H1 (cell line): ENCODE measurements around the gene FNDC11. TPM values are rescaled to one million over a fixed set of nuclear protein-coding genes. Genes with fewer than 3 reads are reported as not detected.
A peak's percentile ranks its signal among the peaks of the same experiment; 100 is the strongest.

Experiments
- CTCF ChIA-PET: fragments of 300-600 bp; sonication (Branson Sonifier 250); formaldehyde crosslinking; loops from one replicate; lab custom pipeline; 2021; ENCODE audit not compliant: partially characterized antibody; lab: Charles Lee
- POLR2A ChIA-PET: fragments of 300-600 bp; sonication (Branson Sonifier 250); formaldehyde crosslinking; loops from one replicate; lab custom pipeline; 2021; ENCODE audit warnings: inconsistent platforms; ENCODE audit not compliant: partially characterized antibody; lab: Charles Lee
- DNase-seq, 2 experiments: peaks; one replicate each; pipeline versions ENCODE4 v3.0.0 to v3.0.0-alpha.2; 2010 to 2022; ENCODE audit warnings: low spot score in 2 of 2, low read depth in 1 of 2, mixed read lengths in 1 of 2
- FAIRE-seq: peaks from 2 replicates; lab custom pipeline; 2011; peaks lifted over from hg19 to GRCh38; lab: Jason Lieb, UNC
- H2AFZ ChIP-seq: 2 replicates; pipeline ENCODE4 v1.8.1; 2012; ENCODE audit warnings: low read length, inconsistent platforms
- H2AK5ac ChIP-seq: 2 replicates; pipeline ENCODE4 v1.6.1; 2013; ENCODE audit warnings: low read depth, low read length
- H2BK120ac ChIP-seq: replicated peaks from 2 replicates; pipeline ENCODE3; 2013; ENCODE audit warnings: low read depth, low read length, inconsistent platforms
- H2BK12ac ChIP-seq: 2 replicates; pipeline ENCODE4 v1.6.1; 2013; ENCODE audit warnings: low read depth, low read length
- H2BK15ac ChIP-seq: 2 replicates; pipeline ENCODE4 v1.6.1; 2013; ENCODE audit warnings: low read length
- H2BK20ac ChIP-seq: 2 replicates; pipeline ENCODE4 v1.6.1; 2013; ENCODE audit warnings: low read length
- H2BK5ac ChIP-seq: 2 replicates; pipeline ENCODE4 v1.6.1; 2013; ENCODE audit warnings: low read depth, low read length
- H3K14ac ChIP-seq: 2 replicates; pipeline ENCODE4 v1.6.1; 2013; ENCODE audit warnings: inconsistent platforms; ENCODE audit not compliant: insufficient read length
- H3K18ac ChIP-seq: 2 replicates; pipeline ENCODE4 v1.6.1; 2013; ENCODE audit warnings: low read length; ENCODE audit errors: extremely low read depth
- H3K23ac ChIP-seq: 2 replicates; pipeline ENCODE4 v1.6.1; 2013; ENCODE audit warnings: inconsistent platforms; ENCODE audit not compliant: insufficient read length
- H3K23me2 ChIP-seq: 2 replicates; pipeline ENCODE4 v1.6.1; 2013; ENCODE audit warnings: low read depth, low read length
- H3K27ac ChIP-seq: 2 replicates; pipeline ENCODE4 v1.6.1; 2011; ENCODE audit warnings: low read depth, low read length, inconsistent platforms
- H3K27me3 ChIP-seq, 4 experiments: replicated peaks in 1 of 4; 1 replicate in 1 of 4; 2 replicates in 3 of 4; pipeline versions ENCODE4 v1.6.1 to v1.8.1; 2011 to 2013; ENCODE audit warnings: low read length in 3 of 4, mild to moderate bottlenecking in 3 of 4, inconsistent platforms in 2 of 4, mixed read lengths in 2 of 4, moderate library complexity in 1 of 4; ENCODE audit not compliant: control insufficient read depth in 3 of 4, insufficient read depth in 3 of 4; ENCODE audit errors: extremely low read depth in 1 of 4
- H3K36me3 ChIP-seq, 4 experiments: 2 replicates each; pipeline versions ENCODE4 v1.6.1 to v1.8.1; 2011 to 2013; ENCODE audit warnings: mild to moderate bottlenecking in 4 of 4, low read length in 3 of 4, moderate library complexity in 2 of 4, control low read depth in 1 of 4, inconsistent platforms in 1 of 4; ENCODE audit not compliant: insufficient read depth in 4 of 4, control insufficient read depth in 2 of 4
- H3K4ac ChIP-seq: replicated peaks from 2 replicates; pipeline ENCODE3; 2013; ENCODE audit warnings: low read length, low read depth, mixed read lengths, inconsistent platforms; ENCODE audit not compliant: insufficient read length
- H3K4me1 ChIP-seq, 4 experiments: replicated peaks in 1 of 4; 1 replicate in 1 of 4; 2 replicates in 3 of 4; pipeline versions ENCODE4 v1.6.1 to v1.8.1; 2011 to 2013; ENCODE audit warnings: low read length in 3 of 4, inconsistent platforms in 2 of 4, mixed read lengths in 1 of 4; ENCODE audit not compliant: insufficient read depth in 4 of 4, control insufficient read depth in 3 of 4
- H3K4me2 ChIP-seq, 2 experiments: 2 replicates each; pipeline versions ENCODE4 v1.6.1 to v1.8.1; 2011 to 2013; ENCODE audit warnings: low read depth in 2 of 2, low read length in 2 of 2, control low read depth in 1 of 2, inconsistent platforms in 1 of 2, mild to moderate bottlenecking in 1 of 2; ENCODE audit not compliant: insufficient read depth in 1 of 2
- H3K4me3 ChIP-seq, 4 experiments: fragments of 200-600, 300-600 bp in 1 of 4; sonication (generic), shearing (Covaris generic), sonication (Bioruptor Twin) in 1 of 4; 2 replicates each; pipeline versions ENCODE4 v1.5.1 to v1.8.1; 2011 to 2016; ENCODE audit warnings: low read length in 4 of 4, low read depth in 3 of 4, control low read depth in 2 of 4, inconsistent platforms in 2 of 4, mild to moderate bottlenecking in 2 of 4, mixed read lengths in 1 of 4, moderate library complexity in 1 of 4; ENCODE audit not compliant: insufficient read depth in 2 of 4; ENCODE audit errors: extremely low read depth in 1 of 4
- H3K56ac ChIP-seq: replicated peaks from 2 replicates; pipeline ENCODE3; 2013; ENCODE audit warnings: low read depth, mild to moderate bottlenecking, mixed read lengths, low read length, inconsistent platforms; ENCODE audit not compliant: insufficient read length
- H3K79me1 ChIP-seq: 2 replicates; pipeline ENCODE4 v1.6.1; 2013; ENCODE audit warnings: low read depth, low read length, control low read depth
- H3K79me2 ChIP-seq, 2 experiments: 2 replicates each; pipeline versions ENCODE4 v1.6.1 to v1.8.1; 2012 to 2013; ENCODE audit warnings: low read length in 2 of 2, mild to moderate bottlenecking in 2 of 2, inconsistent platforms in 1 of 2; ENCODE audit not compliant: insufficient read depth in 2 of 2, control insufficient read depth in 1 of 2
- H3K9ac ChIP-seq, 4 experiments: replicated peaks in 1 of 4; 1 replicate in 1 of 4; 2 replicates in 3 of 4; pipeline versions ENCODE4 v1.6.1 to v1.8.1; 2011 to 2013; ENCODE audit warnings: low read depth in 3 of 4, low read length in 3 of 4, control low read depth in 2 of 4, mild to moderate bottlenecking in 2 of 4, moderate library complexity in 2 of 4, inconsistent platforms in 1 of 4; ENCODE audit errors: extremely low read depth in 1 of 4
- H3K9me3 ChIP-seq, 2 experiments: 2 replicates each; pipeline versions ENCODE4 v1.6.1 to v1.8.1; 2012 to 2013; ENCODE audit warnings: mild to moderate bottlenecking in 2 of 2, moderate library complexity in 2 of 2, control low read depth in 1 of 2, inconsistent platforms in 1 of 2, low read depth in 1 of 2, low read length in 1 of 2, mixed read lengths in 1 of 2; ENCODE audit not compliant: insufficient read depth in 2 of 2
- H4K20me1 ChIP-seq, 2 experiments: replicated peaks in 1 of 2; 2 replicates each; pipeline versions ENCODE3 to v1.8.1; 2011 to 2013; ENCODE audit warnings: inconsistent platforms in 2 of 2, low read length in 2 of 2, mild to moderate bottlenecking in 1 of 2; ENCODE audit not compliant: insufficient read depth in 2 of 2, control insufficient read depth in 1 of 2
- H4K5ac ChIP-seq: 2 replicates; pipeline ENCODE4 v1.6.1; 2013; ENCODE audit warnings: low read length, low read depth, mixed read lengths, inconsistent platforms; ENCODE audit not compliant: insufficient read length
- H4K8ac ChIP-seq: 2 replicates; pipeline ENCODE4 v1.8.0; 2013; ENCODE audit warnings: mild to moderate bottlenecking, moderate library complexity, low read length, inconsistent platforms; ENCODE audit not compliant: insufficient read depth; ENCODE audit errors: extremely low read depth
- H4K91ac ChIP-seq: replicated peaks from 2 replicates; pipeline ENCODE3; 2013; ENCODE audit warnings: low read length, mixed read lengths, inconsistent platforms; ENCODE audit not compliant: insufficient read length
- SP4 ChIP-seq: IDR thresholded peaks from 2 replicates; pipeline ENCODE4 v1.6.1; 2012; ENCODE audit warnings: low read length, inconsistent platforms
- WGBS, 2 experiments: shearing (Covaris generic) in 1 of 2; methylation state at CpG; one replicate each; pipeline versions ENCODE4 v1.1.6 to v1.1.7; 2013 to 2015; ENCODE audit warnings: low lambda C conversion rate in 2 of 2, mixed read lengths in 2 of 2, inconsistent platforms in 1 of 2, low coverage in 1 of 2, missing lambda C conversion rate in 1 of 2; ENCODE audit not compliant: insufficient replicate concordance in 2 of 2, insufficient coverage in 1 of 2, insufficient read length in 1 of 2; ENCODE audit errors: extremely low coverage in 1 of 2, missing lambda C conversion rate in 1 of 2; 5-methylcytosine and 5-hydroxymethylcytosine counted together
- polyA plus RNA-seq, 7 experiments: library from polyadenylated mRNA; depleted of rRNA in 3 of 7; stranded (reverse) in 5 of 7; unstranded in 2 of 7; fragments of >200 nt in 5 of 7; fragments of 200-250 nt in 2 of 7; gene quantifications; 1 replicate in 5 of 7; 2 replicates in 1 of 7; 4 replicates in 1 of 7; pipeline versions ENCODE4 v1.2.1 to v1.2.3, GENCODE V29; 2011 to 2013; ENCODE audit warnings: missing spikeins in 2 of 7, mixed read lengths in 2 of 7
- total RNA-seq: library from RNA; stranded (reverse); fragmentation: NEBNext Ultra II Directional; extraction: Animal tissue kit (Norgen Biotek cat#: 25700); gene quantifications from 2 replicates; pipeline ENCODE4 v1.2.1, GENCODE V29; 2021

Gene FNDC11
- total and polyA plus RNA-seq, 2 of the 8 experiments (the other 6 are each of a cell fraction or from before 2014, with no cell fraction given) = 2.6 to 8.8 TPM

DNA sequence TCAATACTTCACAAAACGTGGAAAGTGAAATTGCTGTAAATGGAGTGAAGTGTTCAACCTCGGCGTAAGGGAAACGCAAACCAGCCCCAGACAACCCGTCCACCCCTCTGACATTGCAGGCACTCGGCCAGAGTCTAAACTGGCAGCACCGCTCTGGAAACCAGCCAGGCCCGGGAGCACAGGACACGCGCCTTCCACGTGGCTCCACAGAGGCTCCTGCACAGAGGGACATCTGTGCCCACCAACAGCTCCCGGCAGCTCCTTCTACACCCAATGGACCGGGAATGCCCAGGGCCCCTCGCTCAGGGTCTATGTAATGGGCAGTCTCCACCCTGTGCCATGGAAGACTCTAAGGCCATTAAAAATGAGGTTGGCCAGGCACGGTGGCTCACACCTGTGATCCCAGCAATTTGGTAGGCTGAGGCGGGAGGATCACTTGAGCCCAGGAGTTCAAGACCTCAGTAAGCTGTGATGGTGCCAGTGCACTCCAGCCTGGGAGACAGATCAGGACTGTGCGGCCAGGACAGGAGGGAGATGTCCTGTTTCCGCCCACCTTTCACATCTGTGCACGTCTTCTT lies 23.4 kb downstream of the FNDC11 start:
- H4K91ac ChIP-seq = no peak overlapping the region
- H3K4ac ChIP-seq = no peak overlapping the region
- FAIRE-seq (no peak), DNase-seq (no peak)
- CTCF ChIA-PET = interaction anchor here (0.6 to 1.1 kb wide), 2 partner anchors 105 to 647 kb away, joined by 3 to 4 read pairs; no protein-coding TSS in a partner anchor
- H3K27me3 ChIP-seq = no peaks in the 10 kb centered on the region; a peak in 1 of 7 replicates
- H3K4me3 ChIP-seq = no peak overlapping the region
- H2AK5ac ChIP-seq = no peak overlapping the region
- H3K23me2 ChIP-seq = no peaks in the 10 kb centered on the region; the same call in 1 of the 2 replicates
- H4K5ac ChIP-seq = no peak overlapping the region
- no peaks in the 10 kb centered on the region for H3K36me3 ChIP-seq
- H4K8ac ChIP-seq = peak overlapping the region; percentile 65; the same call in 1 of the 2 replicates
- no peak overlapping the region for H3K56ac ChIP-seq
- 96% methylated on average over 19 of the region's 19 CpGs; no CpG with 5 or more reads in 1 of the 2 experiments for WGBS, 2 experiments
- H2BK15ac ChIP-seq = no peak overlapping the region
- H2BK5ac ChIP-seq = no peak overlapping the region
- H3K27ac ChIP-seq = no peak overlapping the region
- no peak overlapping the region for H2BK12ac ChIP-seq
- POLR2A ChIA-PET = interaction anchor here (1.1 kb wide), 1 partner anchor 12 kb away, joined by 3 read pairs; no protein-coding TSS in a partner anchor
- H3K4me2 ChIP-seq = no peak overlapping the region
- H3K9me3 ChIP-seq = no peaks in the 10 kb centered on the region
- H3K23ac ChIP-seq = no peak overlapping the region
- no peak overlapping the region for H2BK20ac ChIP-seq
- H2BK120ac ChIP-seq = no peak overlapping the region
- no peak overlapping the region for H3K14ac ChIP-seq
- no peaks in the 10 kb centered on the region for H3K79me1 ChIP-seq
- no peaks in the 10 kb centered on the region for H3K79me2 ChIP-seq
- peaks cover 0 to 6% (median 6%) of the 10 kb centered on the region in 4 experiments; a peak in 6 of 7 replicates for H3K4me1 ChIP-seq
- no peak overlapping the region for H3K9ac ChIP-seq
- H4K20me1 ChIP-seq = peaks cover 0 to 3% of the 10 kb centered on the region in 2 experiments
- no peak overlapping the region for H2AFZ ChIP-seq
- no peak overlapping the region for H3K18ac ChIP-seq
- no peak for TF ChIP-seq SP4
